Measurements from ENCODE around the gene GFM1. TPM values are rescaled to one million over a fixed set of nuclear protein-coding genes. Genes with fewer than 3 reads are reported as not detected.

GFM1 gene
- total and polyA plus RNA-seq, 2 experiments from 2014 or later = 24.5 to 59.9 TPM

DNA sequence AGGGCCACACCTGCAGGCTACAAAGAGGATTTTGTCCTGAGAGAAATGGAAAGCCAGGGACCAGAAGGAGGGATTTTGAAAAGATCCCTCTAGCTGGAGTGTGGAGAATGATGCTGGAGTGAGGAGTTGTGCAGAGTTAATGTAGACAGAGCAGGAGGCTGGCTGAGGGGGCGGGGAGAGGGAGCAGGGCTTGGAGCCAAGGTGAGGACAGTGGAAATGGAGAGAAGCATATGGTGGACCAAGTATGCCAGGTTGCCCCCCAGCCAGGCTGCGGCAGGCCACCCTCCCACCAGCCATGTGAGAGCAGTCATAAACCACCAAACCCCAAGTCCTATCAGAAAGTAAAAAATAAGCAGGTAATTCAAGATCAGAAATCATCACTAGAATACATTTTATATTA lies 73.2 kb downstream of the GFM1 start:
- no peaks in the 10 kb centered on the region for H3K79me2 ChIP-seq (replicated peaks; ENCODE audit: insufficient read depth)
- H4K20me1 ChIP-seq (replicated peaks; ENCODE audit: insufficient read depth) = no peaks in the 10 kb centered on the region; the same call in 1 of the 2 replicates
- no peak overlapping the region for H2AFZ ChIP-seq
- TF ChIP-seq JUNB (IDR thresholded peaks at IDR 0.05; ENCODE audit: unreplicated experiment) (no peak), EZH2phosphoT487 (IDR thresholded peaks at IDR 0.05; ENCODE audit: unreplicated experiment) (no peak), EZH2 (IDR thresholded peaks at IDR 0.05; ENCODE audit: low read depth, unreplicated experiment) (no peak), POLR2AphosphoS5 (IDR thresholded peaks at IDR 0.05; ENCODE audit: low read depth) (no peak), CREB1 (CRISPR knock-in tag; IDR thresholded peaks at IDR 0.05; ENCODE audit: low read depth) (no peak), ZNF331 (CRISPR knock-in tag; IDR thresholded peaks at IDR 0.05; ENCODE audit: low read depth) (no peak), ZNF114 (CRISPR knock-in tag; IDR thresholded peaks at IDR 0.05) (no peak), NANOG (IDR thresholded peaks at IDR 0.05; ENCODE audit: borderline replicate concordance) (no peak), STAT1 (IDR thresholded peaks at IDR 0.05; ENCODE audit: unreplicated experiment) (no peak)
- TF ChIP-seq, protein P1, sequence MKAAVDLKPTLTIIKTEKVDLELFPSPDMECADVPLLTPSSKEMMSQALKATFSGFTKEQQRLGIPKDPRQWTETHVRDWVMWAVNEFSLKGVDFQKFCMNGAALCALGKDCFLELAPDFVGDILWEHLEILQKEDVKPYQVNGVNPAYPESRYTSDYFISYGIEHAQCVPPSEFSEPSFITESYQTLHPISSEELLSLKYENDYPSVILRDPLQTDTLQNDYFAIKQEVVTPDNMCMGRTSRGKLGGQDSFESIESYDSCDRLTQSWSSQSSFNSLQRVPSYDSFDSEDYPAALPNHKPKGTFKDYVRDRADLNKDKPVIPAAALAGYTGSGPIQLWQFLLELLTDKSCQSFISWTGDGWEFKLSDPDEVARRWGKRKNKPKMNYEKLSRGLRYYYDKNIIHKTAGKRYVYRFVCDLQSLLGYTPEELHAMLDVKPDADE (IDR thresholded peaks at IDR 0.05) = no peak
- TF ChIP-seq, protein P2, sequence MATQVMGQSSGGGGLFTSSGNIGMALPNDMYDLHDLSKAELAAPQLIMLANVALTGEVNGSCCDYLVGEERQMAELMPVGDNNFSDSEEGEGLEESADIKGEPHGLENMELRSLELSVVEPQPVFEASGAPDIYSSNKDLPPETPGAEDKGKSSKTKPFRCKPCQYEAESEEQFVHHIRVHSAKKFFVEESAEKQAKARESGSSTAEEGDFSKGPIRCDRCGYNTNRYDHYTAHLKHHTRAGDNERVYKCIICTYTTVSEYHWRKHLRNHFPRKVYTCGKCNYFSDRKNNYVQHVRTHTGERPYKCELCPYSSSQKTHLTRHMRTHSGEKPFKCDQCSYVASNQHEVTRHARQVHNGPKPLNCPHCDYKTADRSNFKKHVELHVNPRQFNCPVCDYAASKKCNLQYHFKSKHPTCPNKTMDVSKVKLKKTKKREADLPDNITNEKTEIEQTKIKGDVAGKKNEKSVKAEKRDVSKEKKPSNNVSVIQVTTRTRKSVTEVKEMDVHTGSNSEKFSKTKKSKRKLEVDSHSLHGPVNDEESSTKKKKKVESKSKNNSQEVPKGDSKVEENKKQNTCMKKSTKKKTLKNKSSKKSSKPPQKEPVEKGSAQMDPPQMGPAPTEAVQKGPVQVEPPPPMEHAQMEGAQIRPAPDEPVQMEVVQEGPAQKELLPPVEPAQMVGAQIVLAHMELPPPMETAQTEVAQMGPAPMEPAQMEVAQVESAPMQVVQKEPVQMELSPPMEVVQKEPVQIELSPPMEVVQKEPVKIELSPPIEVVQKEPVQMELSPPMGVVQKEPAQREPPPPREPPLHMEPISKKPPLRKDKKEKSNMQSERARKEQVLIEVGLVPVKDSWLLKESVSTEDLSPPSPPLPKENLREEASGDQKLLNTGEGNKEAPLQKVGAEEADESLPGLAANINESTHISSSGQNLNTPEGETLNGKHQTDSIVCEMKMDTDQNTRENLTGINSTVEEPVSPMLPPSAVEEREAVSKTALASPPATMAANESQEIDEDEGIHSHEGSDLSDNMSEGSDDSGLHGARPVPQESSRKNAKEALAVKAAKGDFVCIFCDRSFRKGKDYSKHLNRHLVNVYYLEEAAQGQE (IDR thresholded peaks at IDR 0.05; ENCODE audit: unreplicated experiment) = no peak
- TF ChIP-seq, protein P3, sequence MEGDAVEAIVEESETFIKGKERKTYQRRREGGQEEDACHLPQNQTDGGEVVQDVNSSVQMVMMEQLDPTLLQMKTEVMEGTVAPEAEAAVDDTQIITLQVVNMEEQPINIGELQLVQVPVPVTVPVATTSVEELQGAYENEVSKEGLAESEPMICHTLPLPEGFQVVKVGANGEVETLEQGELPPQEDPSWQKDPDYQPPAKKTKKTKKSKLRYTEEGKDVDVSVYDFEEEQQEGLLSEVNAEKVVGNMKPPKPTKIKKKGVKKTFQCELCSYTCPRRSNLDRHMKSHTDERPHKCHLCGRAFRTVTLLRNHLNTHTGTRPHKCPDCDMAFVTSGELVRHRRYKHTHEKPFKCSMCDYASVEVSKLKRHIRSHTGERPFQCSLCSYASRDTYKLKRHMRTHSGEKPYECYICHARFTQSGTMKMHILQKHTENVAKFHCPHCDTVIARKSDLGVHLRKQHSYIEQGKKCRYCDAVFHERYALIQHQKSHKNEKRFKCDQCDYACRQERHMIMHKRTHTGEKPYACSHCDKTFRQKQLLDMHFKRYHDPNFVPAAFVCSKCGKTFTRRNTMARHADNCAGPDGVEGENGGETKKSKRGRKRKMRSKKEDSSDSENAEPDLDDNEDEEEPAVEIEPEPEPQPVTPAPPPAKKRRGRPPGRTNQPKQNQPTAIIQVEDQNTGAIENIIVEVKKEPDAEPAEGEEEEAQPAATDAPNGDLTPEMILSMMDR (conservative IDR thresholded peaks at IDR 0.05; ENCODE audit: low read depth in 2 of 2) = no peak
- no peak overlapping the region for H3K27ac ChIP-seq (ENCODE audit: low read depth)
- peak overlapping the region; percentile 21; the same call in 1 of the 2 replicates for H3K27ac Mint-ChIP-seq
- H3K4me3 Mint-ChIP-seq = no peak overlapping the region
- H3K36me3 ChIP-seq (ENCODE audit: insufficient read depth) = no peaks in the 10 kb centered on the region
- ATAC-seq (no peak), DNase-seq (ENCODE audit: low spot score) (no peak)
- H3K27me3 ChIP-seq (ENCODE audit: insufficient read depth) = no peaks in the 10 kb centered on the region
- peaks cover 15% of the 10 kb centered on the region; the same call in 2 of the 3 replicates for H3K4me1 Mint-ChIP-seq
- no peaks in the 10 kb centered on the region for H3F3A ChIP-seq (replicated peaks; ENCODE audit: low read depth)
- H3K4me1 ChIP-seq (ENCODE audit: insufficient read depth) = no peaks in the 10 kb centered on the region
- no peak overlapping the region for H3K4me2 ChIP-seq
- no peaks in the 10 kb centered on the region for H3K9me2 ChIP-seq (ENCODE audit: insufficient read depth)
- H3K4me3 ChIP-seq = no peak overlapping the region
- H3K27me3 Mint-ChIP-seq (ENCODE audit: insufficient read depth, low read depth, poor library complexity) = peaks cover 4% of the 10 kb centered on the region
- H3K9me3 Mint-ChIP-seq = no peaks in the 10 kb centered on the region
- peaks cover 14% of the 10 kb centered on the region for H3K36me3 Mint-ChIP-seq (ENCODE audit: low read depth)
